Right kidney (tissue), 1 donor: ENCODE results near the gene PHACTR3.

Source experiments
- DNase-seq: peaks from one replicate; pipeline ENCODE4 v3.0.0-alpha.2; 2016

The PHACTR3 gene

DNA sequence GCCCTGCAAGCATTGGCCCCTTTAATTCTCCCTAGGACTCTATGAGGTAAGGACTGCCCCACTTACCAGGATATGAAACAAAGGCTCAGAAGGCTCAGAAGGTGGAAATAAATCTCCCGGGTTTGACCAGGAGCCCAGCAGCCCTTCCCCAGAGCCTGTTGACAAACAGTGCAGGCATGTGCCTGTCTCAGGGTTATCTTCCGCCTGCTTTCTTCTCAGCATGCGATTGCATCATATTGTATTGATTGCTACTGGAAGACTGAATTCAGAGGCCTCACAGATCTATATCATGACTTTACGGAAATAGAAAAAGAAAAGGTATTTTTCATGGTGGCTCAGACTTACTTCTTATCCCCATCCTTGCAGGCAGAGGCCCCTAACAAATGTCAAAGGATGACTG is 92.7 kb downstream of the PHACTR3 start:
- no peak for DNase-seq

- no peak for DNase-seq
These were observed 94.3 kb downstream of the PHACTR3 start for GRCh38 chr20:59698598-59698997.

GRCh38 chr20:59701236-59701635 is 96.9 kb downstream of the PHACTR3 start:
- DNase-seq, result no peak

GRCh38 chr20:59703046-59703445 is 98.7 kb downstream of the PHACTR3 start:
- no peak for DNase-seq

GRCh38 chr20:59705651-59706399 is 101.5 kb downstream of the PHACTR3 start:
- DNase-seq, result no peak

DNA sequence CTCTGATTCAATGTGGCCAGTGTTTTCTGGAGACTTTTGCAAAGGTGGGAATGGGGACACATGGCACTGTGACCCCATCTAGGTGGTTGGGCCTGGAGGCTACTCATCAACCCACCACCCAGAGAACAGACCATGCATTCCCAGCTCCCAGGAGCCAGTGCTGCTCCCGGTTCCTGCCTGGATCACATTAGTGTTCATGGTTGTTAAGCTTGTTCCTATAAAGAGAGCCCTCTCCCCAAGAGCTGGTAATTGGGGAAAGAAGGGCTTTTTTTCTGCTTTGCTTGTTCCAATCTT is 102.0 kb downstream of the PHACTR3 start:
- no peak for DNase-seq

DNA sequence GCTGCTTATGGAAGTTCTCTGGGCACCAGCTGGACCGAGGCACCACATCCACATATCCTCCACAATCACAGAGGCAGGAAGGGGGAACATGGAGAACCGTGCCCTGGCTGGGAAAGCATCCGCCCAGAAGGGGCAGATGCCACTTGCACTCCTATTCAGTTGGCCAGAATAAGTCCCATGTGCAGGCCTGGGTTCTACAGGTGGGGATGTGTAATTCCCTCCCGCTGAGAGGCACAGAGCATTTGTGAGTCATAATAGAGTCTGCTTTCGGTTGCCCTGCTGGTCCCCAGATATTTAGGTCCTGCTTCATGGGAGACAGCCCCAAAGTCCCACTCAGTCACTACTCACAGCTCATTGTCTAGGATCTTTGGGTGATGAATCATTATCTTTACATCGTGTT is 104.0 kb downstream of the PHACTR3 start:
- no peak for DNase-seq

DNA sequence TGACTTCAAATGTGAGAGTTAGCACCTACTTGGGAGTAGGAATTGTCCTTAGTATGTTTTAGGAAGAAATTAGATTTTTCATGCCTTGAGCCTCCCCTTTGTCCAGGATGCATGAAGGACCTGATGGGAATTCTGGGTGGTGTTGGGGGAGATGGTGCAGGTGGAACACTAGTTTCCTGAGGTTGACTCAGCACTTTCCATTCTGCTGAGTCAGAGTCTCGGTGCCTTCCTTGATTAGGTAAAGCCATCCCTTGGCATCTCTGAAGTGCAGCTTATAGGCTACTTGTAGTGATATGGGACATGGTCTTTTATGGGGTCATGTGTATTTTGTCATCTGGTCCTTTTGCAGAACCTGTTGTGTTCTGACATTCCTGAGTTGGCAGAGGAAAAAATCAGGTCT is 105.3 kb downstream of the PHACTR3 start:
- DNase-seq, result no peak

- DNase-seq, result no peak
These were observed 113.7 kb downstream of the PHACTR3 start for GRCh38 chr20:59718071-59718470.

DNA sequence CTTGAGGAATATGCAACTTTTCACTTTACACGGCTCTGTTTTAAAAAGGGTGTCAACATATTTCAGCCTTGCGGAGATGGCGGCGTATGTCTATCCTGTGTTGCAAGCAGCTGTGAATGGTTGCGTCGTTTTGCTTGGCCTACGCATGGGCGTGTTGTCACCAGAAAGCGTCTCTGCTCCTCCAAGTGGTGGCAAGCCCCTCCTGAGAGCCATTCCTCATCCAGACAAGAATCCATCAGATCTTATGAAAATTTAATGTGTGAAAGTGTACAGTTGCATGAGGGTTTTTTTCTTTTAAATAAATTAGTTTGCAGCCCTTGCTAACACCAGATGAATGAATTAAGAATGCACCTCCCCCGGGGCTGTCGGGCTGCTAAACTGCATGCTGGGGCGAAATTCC is 114.4 kb downstream of the PHACTR3 start:
- no peak for DNase-seq

- no peak for DNase-seq
These were observed 115.7 kb downstream of the PHACTR3 start for GRCh38 chr20:59720013-59720412.

GRCh38 chr20:59721386-59721785 is 117.0 kb downstream of the PHACTR3 start:
- no peak for DNase-seq

GRCh38 chr20:59723108-59723500 is 118.8 kb downstream of the PHACTR3 start:
- DNase-seq, result no peak

GRCh38 chr20:59723607-59724456 is 119.5 kb downstream of the PHACTR3 start:
- no peak for DNase-seq

DNA sequence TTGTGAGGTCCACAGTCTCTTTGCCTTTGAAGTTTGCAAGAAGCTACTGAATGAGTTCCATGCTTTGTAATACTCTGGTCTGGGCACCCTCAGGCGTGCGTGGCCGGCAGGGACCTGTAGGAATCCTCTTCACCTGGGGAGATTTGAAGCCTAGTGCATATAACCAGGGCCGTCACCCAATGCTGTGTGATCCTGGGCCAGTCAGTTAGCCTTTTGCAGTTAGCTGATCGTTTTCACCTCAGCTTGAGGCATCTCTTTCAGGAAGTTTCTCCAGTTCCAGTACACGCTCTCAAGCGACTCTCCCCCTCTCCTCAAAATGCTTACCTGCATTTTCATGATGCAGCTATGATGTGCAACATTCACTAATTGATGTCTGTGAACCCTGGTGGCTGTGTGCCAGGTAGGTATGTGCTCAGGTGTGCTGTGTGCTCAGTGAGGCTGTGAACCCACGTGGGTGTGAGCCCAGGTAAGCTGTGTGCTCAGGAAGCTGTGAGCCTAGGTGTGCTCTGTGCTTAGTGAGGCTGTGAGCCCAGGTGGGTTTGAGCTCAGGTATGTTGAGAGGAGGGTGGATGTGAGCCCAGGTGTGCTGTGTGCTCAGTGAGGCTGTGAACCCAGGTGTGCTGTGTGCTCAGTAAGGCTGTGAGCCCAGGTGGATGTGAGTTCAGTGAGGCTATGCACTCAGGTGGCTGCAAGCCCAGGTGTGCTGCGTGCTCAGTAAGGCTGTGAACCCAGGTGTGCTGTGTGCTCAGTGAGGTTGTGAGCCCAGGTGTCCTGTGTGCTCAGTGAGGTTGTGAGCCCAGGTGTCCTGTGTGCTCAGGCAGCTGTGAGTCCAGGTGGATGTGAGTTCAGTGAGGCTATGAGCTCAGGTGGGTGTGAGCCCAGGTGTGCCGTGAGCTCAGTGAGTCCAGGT is 120.4 kb downstream of the PHACTR3 start:
- no peak for DNase-seq

DNA sequence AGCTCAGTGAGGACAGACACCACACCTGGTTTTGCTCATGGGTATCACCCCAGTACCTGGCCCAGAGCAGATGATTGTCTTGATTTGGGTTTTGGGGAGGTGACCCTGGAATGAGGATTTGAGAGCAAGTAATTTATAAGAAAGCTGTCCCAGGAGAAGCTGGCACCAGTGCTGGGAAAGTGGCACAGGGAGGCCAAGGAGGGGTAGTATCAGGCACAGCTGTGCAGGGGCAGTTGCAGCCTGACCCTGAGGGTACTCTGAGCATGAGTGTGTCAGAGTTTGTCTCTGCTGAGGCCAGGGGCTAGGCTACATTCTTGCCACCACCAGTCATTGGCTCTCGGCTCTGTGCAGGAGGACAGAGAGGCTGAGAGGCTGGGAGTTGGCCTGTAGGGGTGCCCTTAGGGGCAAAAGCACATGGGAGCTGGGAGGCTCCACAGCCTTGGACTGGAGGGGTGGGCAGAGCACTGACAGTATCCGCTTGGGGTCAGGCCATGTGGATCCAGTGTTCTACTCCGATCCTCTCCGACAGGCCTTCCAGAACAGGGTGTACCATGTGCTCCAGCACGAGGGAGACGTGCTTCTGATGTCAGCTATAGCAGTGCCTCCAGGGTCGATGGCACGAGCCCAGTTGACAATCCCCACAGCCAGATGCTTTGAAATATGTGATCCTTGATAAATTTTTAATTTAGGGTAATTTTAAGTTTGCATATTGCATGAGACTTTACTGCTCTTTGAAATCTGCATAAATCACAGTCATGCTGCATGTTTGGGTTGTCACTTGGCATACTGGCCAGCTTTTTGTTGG is 121.3 kb downstream of the PHACTR3 start:
- no peak for DNase-seq

DNA sequence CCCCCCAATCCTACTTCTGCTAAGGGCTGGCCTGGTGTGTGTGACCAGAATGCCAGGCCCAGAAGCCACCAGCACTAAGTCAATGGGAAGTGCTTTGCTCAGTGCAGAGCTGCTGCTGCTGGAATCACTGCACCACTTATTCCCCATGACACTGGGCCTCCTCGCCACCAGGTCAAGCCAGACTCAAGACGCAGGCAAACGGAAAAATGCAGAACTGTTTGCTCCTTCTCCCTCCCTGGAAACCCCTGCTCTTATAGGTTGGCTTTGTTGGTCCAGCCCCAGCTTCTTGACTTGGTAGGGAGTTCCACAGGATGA is 121.9 kb downstream of the PHACTR3 start:
- DNase-seq, result no peak

DNA sequence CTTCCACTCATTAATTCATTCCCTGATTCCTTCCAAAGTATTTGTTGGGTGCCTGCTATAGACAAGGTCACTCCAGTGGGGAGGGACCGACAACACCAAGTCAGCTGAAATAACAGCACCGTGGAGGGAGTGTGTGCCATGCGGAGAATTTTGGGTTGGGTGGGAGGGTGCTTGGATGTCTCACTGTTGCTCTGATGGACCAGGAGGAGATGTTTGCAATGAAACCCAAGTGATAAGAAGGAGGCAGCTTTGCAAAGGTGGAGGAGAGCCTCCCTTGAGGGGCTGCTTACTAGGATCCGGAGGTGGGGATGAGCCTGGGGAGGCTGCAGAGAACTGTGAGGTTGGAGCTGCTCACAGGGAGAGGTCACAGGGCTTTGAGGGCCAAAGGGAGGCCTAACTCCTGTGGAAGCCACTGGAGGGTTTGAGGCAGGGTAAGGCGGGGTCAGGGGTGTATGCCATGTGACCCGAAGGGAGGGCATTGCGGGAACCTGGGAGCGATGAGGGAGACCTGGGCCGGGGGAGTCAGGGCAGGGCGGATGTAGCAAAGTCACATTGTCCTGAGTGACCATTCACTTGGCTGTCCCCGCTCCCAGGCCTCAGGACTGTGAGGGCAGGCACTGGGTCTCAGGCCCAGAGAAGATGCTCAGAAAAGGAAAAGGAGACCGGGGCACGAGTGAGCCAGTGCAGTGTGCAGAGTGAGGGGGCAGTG is 124.5 kb downstream of the PHACTR3 start:
- DNase-seq, result no peak

GRCh38 chr20:59729506-59729905 is 125.2 kb downstream of the PHACTR3 start:
- DNase-seq, result no peak

DNA sequence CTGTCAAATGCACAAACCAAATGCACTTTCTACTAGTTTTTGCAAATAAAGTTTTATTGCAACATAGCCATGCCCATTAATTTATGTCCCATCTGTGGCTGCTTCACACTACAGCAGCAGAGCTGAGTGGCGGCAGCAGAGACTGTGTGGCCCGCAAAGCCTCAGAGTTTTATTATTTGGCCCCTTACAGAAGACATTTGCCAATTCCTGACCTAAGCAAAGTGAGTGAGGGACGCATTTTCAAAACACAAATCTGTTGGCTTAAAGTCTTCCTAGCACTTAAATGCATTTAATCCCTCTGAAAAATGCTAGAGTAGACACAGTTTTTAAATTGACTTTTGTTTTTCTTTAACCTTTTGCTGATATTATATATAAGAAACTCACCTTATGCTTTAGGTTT is 126.4 kb downstream of the PHACTR3 start:
- no peak for DNase-seq

DNA sequence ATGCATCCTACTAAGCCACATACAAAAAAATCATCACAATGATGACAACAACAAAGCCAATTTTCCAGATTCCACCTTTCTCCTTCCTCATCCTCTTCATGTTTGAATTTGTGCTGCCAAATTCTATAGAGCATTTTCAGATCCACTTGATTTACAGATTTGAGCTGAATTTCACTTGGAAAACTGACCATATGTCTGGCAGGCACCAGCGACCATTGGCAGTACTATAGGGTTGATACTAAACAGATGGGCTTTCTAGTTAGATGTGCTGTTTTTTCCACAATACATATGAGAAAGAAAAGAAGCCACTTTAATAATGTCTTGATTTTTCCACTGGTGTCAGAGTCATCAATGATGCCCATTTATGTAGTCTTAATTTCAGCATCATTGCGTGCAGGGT is 127.0 kb downstream of the PHACTR3 start:
- DNase-seq, result no peak

DNA sequence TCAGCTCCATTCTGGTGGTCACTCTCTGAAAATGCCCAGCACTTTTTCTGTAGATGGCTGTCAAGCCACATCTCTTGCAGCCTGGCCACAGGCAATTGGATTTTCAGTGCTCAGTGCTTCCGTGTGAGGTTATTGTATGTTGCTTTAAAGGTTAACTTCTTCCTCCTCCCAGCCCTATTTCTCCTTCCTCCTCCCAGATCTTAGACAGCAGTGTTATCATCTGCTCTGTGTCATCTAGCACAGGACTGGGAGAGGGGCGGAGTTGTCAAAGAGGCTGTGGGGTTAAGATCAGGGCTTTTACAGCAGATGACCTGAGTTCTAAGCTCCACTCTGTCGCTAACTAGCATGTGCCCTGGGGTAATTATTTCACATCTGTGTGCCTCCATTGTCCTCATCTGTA is 129.0 kb downstream of the PHACTR3 start:
- no peak for DNase-seq
